ENCODE measurements around the gene KRT6C.

Gene KRT6C

DNA sequence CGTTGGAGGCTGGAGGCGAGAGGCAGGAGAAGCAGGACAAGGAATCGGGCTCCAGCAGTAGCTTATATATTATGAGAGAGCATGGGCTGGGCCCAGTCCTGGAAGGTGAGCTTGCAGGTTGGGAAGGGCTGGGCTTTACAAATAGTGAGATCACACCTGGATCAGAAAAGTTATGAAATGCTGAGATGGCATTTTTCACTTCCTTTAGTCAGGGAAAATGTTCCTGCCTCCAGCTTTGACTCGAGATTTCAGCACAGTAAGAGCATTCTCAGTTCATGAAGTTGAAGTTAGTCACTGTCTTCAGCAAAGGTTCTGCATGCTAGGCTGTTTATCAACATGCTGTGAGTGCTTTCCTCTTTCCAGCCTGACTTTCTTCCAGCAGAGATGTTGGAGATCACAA is at the start of gene KRT6C:
TSS of gene KRT6C (minus strand) at position 38 of the 400 bp plus-strand sequence. CDS start 68 bp downstream, outside the sequence.
- TF ChIP-seq, protein P1, sequence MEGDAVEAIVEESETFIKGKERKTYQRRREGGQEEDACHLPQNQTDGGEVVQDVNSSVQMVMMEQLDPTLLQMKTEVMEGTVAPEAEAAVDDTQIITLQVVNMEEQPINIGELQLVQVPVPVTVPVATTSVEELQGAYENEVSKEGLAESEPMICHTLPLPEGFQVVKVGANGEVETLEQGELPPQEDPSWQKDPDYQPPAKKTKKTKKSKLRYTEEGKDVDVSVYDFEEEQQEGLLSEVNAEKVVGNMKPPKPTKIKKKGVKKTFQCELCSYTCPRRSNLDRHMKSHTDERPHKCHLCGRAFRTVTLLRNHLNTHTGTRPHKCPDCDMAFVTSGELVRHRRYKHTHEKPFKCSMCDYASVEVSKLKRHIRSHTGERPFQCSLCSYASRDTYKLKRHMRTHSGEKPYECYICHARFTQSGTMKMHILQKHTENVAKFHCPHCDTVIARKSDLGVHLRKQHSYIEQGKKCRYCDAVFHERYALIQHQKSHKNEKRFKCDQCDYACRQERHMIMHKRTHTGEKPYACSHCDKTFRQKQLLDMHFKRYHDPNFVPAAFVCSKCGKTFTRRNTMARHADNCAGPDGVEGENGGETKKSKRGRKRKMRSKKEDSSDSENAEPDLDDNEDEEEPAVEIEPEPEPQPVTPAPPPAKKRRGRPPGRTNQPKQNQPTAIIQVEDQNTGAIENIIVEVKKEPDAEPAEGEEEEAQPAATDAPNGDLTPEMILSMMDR (conservative IDR thresholded peaks at IDR 0.05; ENCODE audit: low read depth, low read length) = no peak
- H3K4me3 ChIP-seq (ENCODE audit: low read length) = no peak within 1 kb of the TSS
- no peak for DNase-seq (ENCODE audit: low read depth)

- no peak overlapping the region for H3K4me3 ChIP-seq (ENCODE audit: low read length)
- TF ChIP-seq, protein P1 (conservative IDR thresholded peaks at IDR 0.05; ENCODE audit: low read depth, low read length) = no peak
- DNase-seq (ENCODE audit: low read depth) = no peak
Observed at GRCh38 chr12:52522346-52523011, 48.9 kb upstream of the KRT6C start.

- TF ChIP-seq, protein P1 (conservative IDR thresholded peaks at IDR 0.05; ENCODE audit: low read depth, low read length) = no peak
- DNase-seq (ENCODE audit: low read depth) = no peak
- no peak overlapping the region for H3K4me3 ChIP-seq (ENCODE audit: low read length)
Observed at GRCh38 chr12:52521568-52522266, 48.1 kb upstream of the KRT6C start.

- no peak overlapping the region for H3K4me3 ChIP-seq (ENCODE audit: low read length)
Observed at GRCh38 chr12:52521175-52521567, 47.6 kb upstream of the KRT6C start.

GRCh38 chr12:52519826-52520662 is 46.4 kb upstream of the KRT6C start, which contains the start of gene KRT5:
Gene KRT5 (minus strand): TSS chr12:52520394. CDS start chr12:52520296, 98 bp downstream.
- TF ChIP-seq, protein P1 (conservative IDR thresholded peaks at IDR 0.05; ENCODE audit: low read depth, low read length) = no peak
- no peak within 1 kb of the TSS for H3K4me3 ChIP-seq (ENCODE audit: low read length)
- no peak for DNase-seq (ENCODE audit: low read depth)

More at GRCh38 chr12:52521175-52521567, 47.6 kb upstream of the KRT6C start:
- TF ChIP-seq, protein P1 (conservative IDR thresholded peaks at IDR 0.05; ENCODE audit: low read depth, low read length) = no peak
- DNase-seq (ENCODE audit: low read depth) = no peak

GRCh38 chr12:52519387-52519703 is 45.7 kb upstream of the KRT6C start:
- no peak for DNase-seq (ENCODE audit: low read depth)
- no peak overlapping the region for H3K4me3 ChIP-seq (ENCODE audit: low read length)
- TF ChIP-seq, protein P1 (conservative IDR thresholded peaks at IDR 0.05; ENCODE audit: low read depth, low read length) = no peak

All from retinal pigment epithelial cell (primary cell).